Neuron (in vitro differentiated cells): ENCODE measurements around the gene DYNLL2.
"Not testable (repeated sequence)": the region's sequence is repeated elsewhere in the genome, so short reads cannot be mapped to it uniquely, and the experiment has no call there.

Source experiments
- H2AFZ ChIP-seq: one replicate; pipeline ENCODE4 v1.6.1; 2013; ENCODE audit warnings: low read depth, mild to moderate bottlenecking, inconsistent platforms, low read length, moderate library complexity
- H3K27me3 ChIP-seq: one replicate; pipeline ENCODE4 v1.6.1; 2013; ENCODE audit warnings: low read length; ENCODE audit not compliant: insufficient read depth
- H3K36me3 ChIP-seq: one replicate; pipeline ENCODE4 v1.6.1; 2013; ENCODE audit warnings: low read length; ENCODE audit not compliant: insufficient read depth
- H3K4me1 ChIP-seq: one replicate; pipeline ENCODE4 v1.6.1; 2013; ENCODE audit warnings: low read length; ENCODE audit not compliant: insufficient read depth
- H3K4me3 ChIP-seq: 2 replicates; pipeline ENCODE4 v1.5.1; 2013; ENCODE audit warnings: mild to moderate bottlenecking, low read length, moderate library complexity
- H3K9me3 ChIP-seq: one replicate; pipeline ENCODE4 v1.6.1; 2013; ENCODE audit warnings: low read length

DYNLL2 gene

GRCh38 chr17:58082870-58083490 lies at the start of gene DYNLL2:
Gene DYNLL2, plus strand, starts transcription at chr17:58083419. Its CDS starts 3,672 bp downstream, at chr17:58087091.
- no peaks in the 10 kb centered on the region for H3K9me3 ChIP-seq
- peak within 1 kb of the TSS; percentile 86 for H3K4me3 ChIP-seq
- peaks cover 32% of the 10 kb centered on the region for H3K36me3 ChIP-seq
- no peak within 1 kb of the TSS for H2AFZ ChIP-seq
- peaks cover 51% of the 10 kb centered on the region for H3K4me1 ChIP-seq
- no peaks in the 10 kb centered on the region for H3K27me3 ChIP-seq

- Histone ChIP-seq H3K9me3 (no peaks in the 10 kb centered on the region), H2AFZ (no peak overlapping the region), H3K4me1 (no peaks in the 10 kb centered on the region), H3K4me3 (no peak overlapping the region), H3K36me3 (no peaks in the 10 kb centered on the region), H3K27me3 (peaks cover 27% of the 10 kb centered on the region)
Measured at GRCh38 chr17:58039975-58040374, 43.2 kb upstream of the DYNLL2 start.

- no peaks in the 10 kb centered on the region for H3K36me3 ChIP-seq
- H2AFZ ChIP-seq, result no peak overlapping the region
- no peak overlapping the region for H3K4me3 ChIP-seq
- peaks cover 27% of the 10 kb centered on the region for H3K27me3 ChIP-seq
- no peaks in the 10 kb centered on the region for H3K4me1 ChIP-seq
- no peaks in the 10 kb centered on the region for H3K9me3 ChIP-seq
Measured at GRCh38 chr17:58040386-58040785, 42.8 kb upstream of the DYNLL2 start.

GRCh38 chr17:58041161-58041560 lies 42.1 kb upstream of the DYNLL2 start:
- no peaks in the 10 kb centered on the region for H3K4me1 ChIP-seq
- H3K9me3 ChIP-seq, result no peaks in the 10 kb centered on the region
- no peak overlapping the region for H3K4me3 ChIP-seq
- H2AFZ ChIP-seq, result no peak overlapping the region
- H3K36me3 ChIP-seq, result no peaks in the 10 kb centered on the region
- H3K27me3 ChIP-seq, result peaks cover 27% of the 10 kb centered on the region

- H3K27me3 ChIP-seq, result peaks cover 48% of the 10 kb centered on the region
- no peaks in the 10 kb centered on the region for H3K9me3 ChIP-seq
- H3K4me1 ChIP-seq, result no peaks in the 10 kb centered on the region
- H3K4me3 ChIP-seq, result no peak overlapping the region
- no peak overlapping the region for H2AFZ ChIP-seq
- no peaks in the 10 kb centered on the region for H3K36me3 ChIP-seq
Measured at GRCh38 chr17:58043221-58044181, 39.7 kb upstream of the DYNLL2 start.

GRCh38 chr17:58044256-58044655 lies 39.0 kb upstream of the DYNLL2 start:
- not testable (repeated sequence) for H3K9me3 ChIP-seq, H2AFZ ChIP-seq, H3K36me3 ChIP-seq, H3K4me3 ChIP-seq, H3K4me1 ChIP-seq
- peaks cover 48% of the 10 kb centered on the region for H3K27me3 ChIP-seq

- Histone ChIP-seq H3K36me3 (no peaks in the 10 kb centered on the region), H3K4me1 (no peaks in the 10 kb centered on the region), H3K4me3 (no peak overlapping the region), H2AFZ (no peak overlapping the region), H3K27me3 (peaks cover 35% of the 10 kb centered on the region), H3K9me3 (no peaks in the 10 kb centered on the region)
Measured at GRCh38 chr17:58046239-58047094, 36.8 kb upstream of the DYNLL2 start.

GRCh38 chr17:58047376-58048150 lies 35.7 kb upstream of the DYNLL2 start:
- Histone ChIP-seq H3K9me3 (no peaks in the 10 kb centered on the region), H3K27me3 (peaks cover 40% of the 10 kb centered on the region), H3K36me3 (no peaks in the 10 kb centered on the region)

GRCh38 chr17:58049533-58049932 lies 33.7 kb upstream of the DYNLL2 start:
- H3K36me3 ChIP-seq, result no peaks in the 10 kb centered on the region
- no peak overlapping the region for H2AFZ ChIP-seq
- no peaks in the 10 kb centered on the region for H3K9me3 ChIP-seq
- H3K27me3 ChIP-seq, result peaks cover 28% of the 10 kb centered on the region
- no peak overlapping the region for H3K4me3 ChIP-seq
- no peaks in the 10 kb centered on the region for H3K4me1 ChIP-seq

More at GRCh38 chr17:58047376-58048150, 35.7 kb upstream of the DYNLL2 start:
- H3K4me3 ChIP-seq, result no peak overlapping the region
- no peaks in the 10 kb centered on the region for H3K4me1 ChIP-seq
- H2AFZ ChIP-seq, result no peak overlapping the region

- Histone ChIP-seq H3K27me3 (peaks cover 28% of the 10 kb centered on the region), H2AFZ (no peak overlapping the region), H3K4me3 (no peak overlapping the region)
Measured at GRCh38 chr17:58050966-58051365, 32.3 kb upstream of the DYNLL2 start.

GRCh38 chr17:58051468-58051867 lies 31.8 kb upstream of the DYNLL2 start:
- H3K36me3 ChIP-seq, result no peaks in the 10 kb centered on the region
- peaks cover 27% of the 10 kb centered on the region for H3K27me3 ChIP-seq

More at GRCh38 chr17:58050966-58051365, 32.3 kb upstream of the DYNLL2 start:
- no peaks in the 10 kb centered on the region for H3K36me3 ChIP-seq
- H3K4me1 ChIP-seq, result no peaks in the 10 kb centered on the region
- H3K9me3 ChIP-seq, result no peaks in the 10 kb centered on the region

GRCh38 chr17:58052407-58052806 lies 30.8 kb upstream of the DYNLL2 start:
- Histone ChIP-seq H2AFZ (no peak overlapping the region), H3K4me3 (no peak overlapping the region), H3K4me1 (peaks cover 7% of the 10 kb centered on the region), H3K36me3 (no peaks in the 10 kb centered on the region), H3K9me3 (no peaks in the 10 kb centered on the region), H3K27me3 (peaks cover 18% of the 10 kb centered on the region)

More at GRCh38 chr17:58051468-58051867, 31.8 kb upstream of the DYNLL2 start:
- no peak overlapping the region for H3K4me3 ChIP-seq
- H3K9me3 ChIP-seq, result no peaks in the 10 kb centered on the region
- H3K4me1 ChIP-seq, result no peaks in the 10 kb centered on the region
- H2AFZ ChIP-seq, result no peak overlapping the region
